SHP77 treated with DMSO at 0.1 percent for 48 hours (cell line): Measurements from ENCODE around the gene ALPK3.
A peak's percentile ranks its signal among the peaks of the same experiment; 100 is the strongest.
"Not testable (repeated sequence)": the region's sequence is repeated elsewhere in the genome, so short reads cannot be mapped to it uniquely, and the experiment has no call there.

Experiments
- DNase-seq: peaks from one replicate; lab custom pipeline; 2025; lab: John Stamatoyannopoulos, UW

ALPK3 gene

GRCh38 chr15:84845631-84846030 lies 28.5 kb downstream of the ALPK3 start:
- DNase-seq, result not testable (repeated sequence)

- no peak for DNase-seq
Observed at GRCh38 chr15:84846269-84846668, 29.1 kb downstream of the ALPK3 start.

- no peak for DNase-seq
Observed at GRCh38 chr15:84847382-84847781, 30.2 kb downstream of the ALPK3 start.

GRCh38 chr15:84852212-84852611 lies 35.1 kb downstream of the ALPK3 start:
- no peak for DNase-seq

GRCh38 chr15:84855136-84855535 lies 38.0 kb downstream of the ALPK3 start:
- DNase-seq, result no peak

- no peak for DNase-seq
Observed at GRCh38 chr15:84855765-84856164, 38.6 kb downstream of the ALPK3 start.

- DNase-seq, result no peak
Observed at GRCh38 chr15:84856731-84857417, 39.7 kb downstream of the ALPK3 start.

- DNase-seq, result no peak
Observed at GRCh38 chr15:84857418-84858004, 40.4 kb downstream of the ALPK3 start.

GRCh38 chr15:84858231-84858630 lies 41.1 kb downstream of the ALPK3 start:
- no peak for DNase-seq

- DNase-seq, result no peak
Observed at GRCh38 chr15:84859144-84859543, 42.0 kb downstream of the ALPK3 start.

GRCh38 chr15:84859651-84860050 lies 42.5 kb downstream of the ALPK3 start:
- no peak for DNase-seq

- DNase-seq, result no peak
Observed at GRCh38 chr15:84861781-84862180, 44.6 kb downstream of the ALPK3 start.

- no peak for DNase-seq
Observed at GRCh38 chr15:84862214-84862975, 45.2 kb downstream of the ALPK3 start.

GRCh38 chr15:84863565-84864443 lies 46.6 kb downstream of the ALPK3 start:
- no peak for DNase-seq

GRCh38 chr15:84864444-84864795 lies 47.3 kb downstream of the ALPK3 start:
- DNase-seq, result no peak

- DNase-seq, result no peak
Observed at GRCh38 chr15:84865074-84865569, 48.0 kb downstream of the ALPK3 start.

GRCh38 chr15:84868037-84868880 lies 51.1 kb downstream of the ALPK3 start:
- DNase-seq, result no peak

GRCh38 chr15:84869510-84869909 lies 52.4 kb downstream of the ALPK3 start:
- DNase-seq, result no peak

- no peak for DNase-seq
Observed at GRCh38 chr15:84871428-84871985, 54.4 kb downstream of the ALPK3 start.

GRCh38 chr15:84872009-84872910 lies 55.1 kb downstream of the ALPK3 start:
- DNase-seq, result peak; percentile 2
